Measurements from ENCODE around the gene CNOT10.

DNA sequence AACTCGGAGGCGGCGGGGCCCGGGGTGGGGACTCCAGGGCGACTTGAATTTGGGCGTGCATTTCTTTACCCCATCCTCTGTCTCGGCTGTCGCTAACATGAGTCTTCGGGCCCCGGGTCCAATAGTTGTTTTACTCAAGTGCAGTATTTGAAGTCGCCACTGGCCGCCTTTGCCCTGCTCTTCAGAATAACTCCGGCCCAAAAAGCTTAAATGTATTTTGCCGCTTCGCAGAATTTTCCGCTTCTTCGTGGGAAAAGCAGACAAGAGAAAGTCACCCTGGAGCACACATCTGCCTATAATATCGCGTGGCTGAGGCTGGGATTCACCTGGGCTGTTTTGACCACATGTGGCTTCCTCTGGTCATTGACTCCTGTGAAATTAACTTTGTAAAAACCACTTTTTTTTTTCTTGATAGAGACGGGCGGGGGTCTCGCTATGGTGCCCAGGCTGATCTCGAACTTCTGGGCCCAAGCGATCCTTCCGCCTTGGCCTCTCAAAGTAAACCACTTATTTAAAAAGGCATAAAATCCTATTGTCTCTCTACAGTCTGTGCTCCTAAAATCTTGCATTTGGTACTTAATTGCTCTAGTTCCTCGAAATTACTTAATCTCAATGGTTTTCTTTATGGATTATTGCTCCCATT, 676 bp downstream of the CNOT10 start:
- TF ChIP-seq, protein P1, sequence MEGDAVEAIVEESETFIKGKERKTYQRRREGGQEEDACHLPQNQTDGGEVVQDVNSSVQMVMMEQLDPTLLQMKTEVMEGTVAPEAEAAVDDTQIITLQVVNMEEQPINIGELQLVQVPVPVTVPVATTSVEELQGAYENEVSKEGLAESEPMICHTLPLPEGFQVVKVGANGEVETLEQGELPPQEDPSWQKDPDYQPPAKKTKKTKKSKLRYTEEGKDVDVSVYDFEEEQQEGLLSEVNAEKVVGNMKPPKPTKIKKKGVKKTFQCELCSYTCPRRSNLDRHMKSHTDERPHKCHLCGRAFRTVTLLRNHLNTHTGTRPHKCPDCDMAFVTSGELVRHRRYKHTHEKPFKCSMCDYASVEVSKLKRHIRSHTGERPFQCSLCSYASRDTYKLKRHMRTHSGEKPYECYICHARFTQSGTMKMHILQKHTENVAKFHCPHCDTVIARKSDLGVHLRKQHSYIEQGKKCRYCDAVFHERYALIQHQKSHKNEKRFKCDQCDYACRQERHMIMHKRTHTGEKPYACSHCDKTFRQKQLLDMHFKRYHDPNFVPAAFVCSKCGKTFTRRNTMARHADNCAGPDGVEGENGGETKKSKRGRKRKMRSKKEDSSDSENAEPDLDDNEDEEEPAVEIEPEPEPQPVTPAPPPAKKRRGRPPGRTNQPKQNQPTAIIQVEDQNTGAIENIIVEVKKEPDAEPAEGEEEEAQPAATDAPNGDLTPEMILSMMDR (IDR thresholded peaks at IDR 0.05), result no peak
- no peak for TF ChIP-seq POLR2A (IDR thresholded peaks at IDR 0.05)
